A673 (cell line): ENCODE data around the gene TMEM213.

Experiments
- CTCF ChIP-seq: fragments of 300-800, 200-600 bp; sonication (generic); conservative IDR thresholded peaks from 2 replicates; pipeline ENCODE4 v1.5.1; 2017; ENCODE audit warnings: low read depth, mild to moderate bottlenecking, antibody characterized with exemption, low read length, moderate library complexity, mixed read lengths
- EZH2 ChIP-seq: fragments of 200-600 bp; sonication (generic); IDR thresholded peaks from 2 replicates; pipeline ENCODE4 v1.6.1; 2017; ENCODE audit warnings: borderline replicate concordance, low read depth, mild to moderate bottlenecking, mixed read lengths, antibody characterized with exemption, low read length; ENCODE audit not compliant: poor library complexity, severe bottlenecking

GRCh38 chr7:138798836-138799235 lies 1.0 kb downstream of the TMEM213 start:
- TF ChIP-seq CTCF (no peak), EZH2 (no peak)
